GM23338 (cell line): ENCODE results near the gene POLA1.

Source experiments
- CREB1 ChIP-seq: fragments of 250-450 bp; sonication (Bioruptor Pico); IDR thresholded peaks from 2 replicates; pipeline ENCODE4 v1.5.0; 2020; ENCODE audit warnings: low read depth, mild to moderate bottlenecking, moderate library complexity
- EZH2 ChIP-seq: fragments of 200-600 bp; sonication (generic); IDR thresholded peaks from one replicate; pipeline ENCODE4 v1.8.0; 2017; ENCODE audit warnings: antibody characterized with exemption, mild to moderate bottlenecking, low read depth; ENCODE audit not compliant: unreplicated experiment
- EZH2phosphoT487 ChIP-seq: fragments of 200-600 bp; sonication (generic); IDR thresholded peaks from one replicate; pipeline ENCODE4 v1.8.1; 2018; ENCODE audit warnings: antibody characterized with exemption; ENCODE audit not compliant: unreplicated experiment
- POLR2AphosphoS5 ChIP-seq: IDR thresholded peaks from 2 replicates; pipeline ENCODE4 v1.6.1; 2016; ENCODE audit warnings: antibody characterized with exemption, low read depth
- ZNF331 ChIP-seq: fragments of 250-450 bp; sonication (Bioruptor Pico); IDR thresholded peaks from 2 replicates; pipeline ENCODE4 v1.5.0; 2020; ENCODE audit warnings: low read depth, mild to moderate bottlenecking, moderate library complexity
- TF ChIP-seq, protein P1 (sequence below), 2 experiments: fragments of 200-600 bp in 1 of 2; sonication (generic) in 1 of 2; conservative IDR thresholded peaks; 2 replicates each; pipeline versions ENCODE4 v1.5.1 to v1.6.1; 2016 to 2017; ENCODE audit warnings: antibody characterized with exemption in 2 of 2, low read depth in 2 of 2, mild to moderate bottlenecking in 2 of 2, moderate library complexity in 1 of 2
- TF ChIP-seq, protein P2 (sequence below): fragments of 250-450 bp; sonication (Bioruptor Pico); IDR thresholded peaks from 2 replicates; pipeline ENCODE4 v1.5.0; 2020; ENCODE audit warnings: mild to moderate bottlenecking, moderate library complexity
- TF ChIP-seq, protein P3 (sequence below): IDR thresholded peaks from one replicate; pipeline ENCODE4 v1.6.1; 2018; ENCODE audit warnings: antibody characterized with exemption; ENCODE audit not compliant: unreplicated experiment

DNA sequence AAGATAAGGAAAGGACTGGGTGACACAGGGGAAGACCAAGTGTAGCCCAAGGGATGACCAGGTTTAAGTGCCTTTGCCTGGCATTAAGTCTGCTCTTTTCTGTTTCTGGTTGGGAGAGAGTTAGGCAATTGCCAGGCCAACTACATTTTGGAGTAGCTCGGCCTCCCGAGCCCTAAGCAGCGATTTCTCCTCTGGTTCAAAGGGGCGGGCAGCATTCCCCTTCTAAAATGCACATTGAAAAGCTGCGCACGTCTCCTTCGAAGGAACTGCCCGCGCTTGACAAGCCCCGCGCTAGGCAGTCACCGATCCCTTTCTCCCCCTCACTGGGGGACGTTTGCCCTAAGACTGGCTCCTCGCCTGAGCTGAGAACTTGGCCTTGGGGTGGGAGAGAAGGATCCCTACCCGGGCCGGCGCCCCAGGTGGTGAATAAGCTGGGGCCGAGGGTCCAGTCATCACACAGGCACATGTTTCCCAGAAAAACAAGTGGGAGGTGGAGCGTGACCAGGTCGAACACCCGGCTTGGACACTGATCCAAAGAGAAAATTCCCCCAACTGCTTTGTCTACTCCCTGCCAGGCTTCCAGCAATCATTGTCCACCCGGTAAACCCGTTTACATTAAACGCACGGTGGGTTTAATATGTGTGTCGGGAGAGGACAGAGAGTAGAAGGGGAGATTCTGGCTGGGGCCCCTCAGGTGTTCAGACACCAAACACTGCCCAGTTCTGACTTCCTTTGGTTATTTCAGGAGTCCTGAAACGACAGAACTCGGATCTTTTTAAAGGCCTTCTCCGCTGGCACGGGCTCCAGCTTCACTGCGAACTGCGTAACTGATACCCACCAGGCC, 318.1 kb downstream of the POLA1 start:
- TF ChIP-seq POLR2AphosphoS5 (no peak), EZH2phosphoT487 (no peak), CREB1 (CRISPR knock-in tag) (no peak), EZH2 (peak; percentile 69), ZNF331 (CRISPR knock-in tag) (no peak)
- TF ChIP-seq, protein P1, sequence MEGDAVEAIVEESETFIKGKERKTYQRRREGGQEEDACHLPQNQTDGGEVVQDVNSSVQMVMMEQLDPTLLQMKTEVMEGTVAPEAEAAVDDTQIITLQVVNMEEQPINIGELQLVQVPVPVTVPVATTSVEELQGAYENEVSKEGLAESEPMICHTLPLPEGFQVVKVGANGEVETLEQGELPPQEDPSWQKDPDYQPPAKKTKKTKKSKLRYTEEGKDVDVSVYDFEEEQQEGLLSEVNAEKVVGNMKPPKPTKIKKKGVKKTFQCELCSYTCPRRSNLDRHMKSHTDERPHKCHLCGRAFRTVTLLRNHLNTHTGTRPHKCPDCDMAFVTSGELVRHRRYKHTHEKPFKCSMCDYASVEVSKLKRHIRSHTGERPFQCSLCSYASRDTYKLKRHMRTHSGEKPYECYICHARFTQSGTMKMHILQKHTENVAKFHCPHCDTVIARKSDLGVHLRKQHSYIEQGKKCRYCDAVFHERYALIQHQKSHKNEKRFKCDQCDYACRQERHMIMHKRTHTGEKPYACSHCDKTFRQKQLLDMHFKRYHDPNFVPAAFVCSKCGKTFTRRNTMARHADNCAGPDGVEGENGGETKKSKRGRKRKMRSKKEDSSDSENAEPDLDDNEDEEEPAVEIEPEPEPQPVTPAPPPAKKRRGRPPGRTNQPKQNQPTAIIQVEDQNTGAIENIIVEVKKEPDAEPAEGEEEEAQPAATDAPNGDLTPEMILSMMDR (conservative IDR thresholded peaks at IDR 0.05; ENCODE audit: low read depth in 2 of 2) = no peak
- TF ChIP-seq, protein P2, sequence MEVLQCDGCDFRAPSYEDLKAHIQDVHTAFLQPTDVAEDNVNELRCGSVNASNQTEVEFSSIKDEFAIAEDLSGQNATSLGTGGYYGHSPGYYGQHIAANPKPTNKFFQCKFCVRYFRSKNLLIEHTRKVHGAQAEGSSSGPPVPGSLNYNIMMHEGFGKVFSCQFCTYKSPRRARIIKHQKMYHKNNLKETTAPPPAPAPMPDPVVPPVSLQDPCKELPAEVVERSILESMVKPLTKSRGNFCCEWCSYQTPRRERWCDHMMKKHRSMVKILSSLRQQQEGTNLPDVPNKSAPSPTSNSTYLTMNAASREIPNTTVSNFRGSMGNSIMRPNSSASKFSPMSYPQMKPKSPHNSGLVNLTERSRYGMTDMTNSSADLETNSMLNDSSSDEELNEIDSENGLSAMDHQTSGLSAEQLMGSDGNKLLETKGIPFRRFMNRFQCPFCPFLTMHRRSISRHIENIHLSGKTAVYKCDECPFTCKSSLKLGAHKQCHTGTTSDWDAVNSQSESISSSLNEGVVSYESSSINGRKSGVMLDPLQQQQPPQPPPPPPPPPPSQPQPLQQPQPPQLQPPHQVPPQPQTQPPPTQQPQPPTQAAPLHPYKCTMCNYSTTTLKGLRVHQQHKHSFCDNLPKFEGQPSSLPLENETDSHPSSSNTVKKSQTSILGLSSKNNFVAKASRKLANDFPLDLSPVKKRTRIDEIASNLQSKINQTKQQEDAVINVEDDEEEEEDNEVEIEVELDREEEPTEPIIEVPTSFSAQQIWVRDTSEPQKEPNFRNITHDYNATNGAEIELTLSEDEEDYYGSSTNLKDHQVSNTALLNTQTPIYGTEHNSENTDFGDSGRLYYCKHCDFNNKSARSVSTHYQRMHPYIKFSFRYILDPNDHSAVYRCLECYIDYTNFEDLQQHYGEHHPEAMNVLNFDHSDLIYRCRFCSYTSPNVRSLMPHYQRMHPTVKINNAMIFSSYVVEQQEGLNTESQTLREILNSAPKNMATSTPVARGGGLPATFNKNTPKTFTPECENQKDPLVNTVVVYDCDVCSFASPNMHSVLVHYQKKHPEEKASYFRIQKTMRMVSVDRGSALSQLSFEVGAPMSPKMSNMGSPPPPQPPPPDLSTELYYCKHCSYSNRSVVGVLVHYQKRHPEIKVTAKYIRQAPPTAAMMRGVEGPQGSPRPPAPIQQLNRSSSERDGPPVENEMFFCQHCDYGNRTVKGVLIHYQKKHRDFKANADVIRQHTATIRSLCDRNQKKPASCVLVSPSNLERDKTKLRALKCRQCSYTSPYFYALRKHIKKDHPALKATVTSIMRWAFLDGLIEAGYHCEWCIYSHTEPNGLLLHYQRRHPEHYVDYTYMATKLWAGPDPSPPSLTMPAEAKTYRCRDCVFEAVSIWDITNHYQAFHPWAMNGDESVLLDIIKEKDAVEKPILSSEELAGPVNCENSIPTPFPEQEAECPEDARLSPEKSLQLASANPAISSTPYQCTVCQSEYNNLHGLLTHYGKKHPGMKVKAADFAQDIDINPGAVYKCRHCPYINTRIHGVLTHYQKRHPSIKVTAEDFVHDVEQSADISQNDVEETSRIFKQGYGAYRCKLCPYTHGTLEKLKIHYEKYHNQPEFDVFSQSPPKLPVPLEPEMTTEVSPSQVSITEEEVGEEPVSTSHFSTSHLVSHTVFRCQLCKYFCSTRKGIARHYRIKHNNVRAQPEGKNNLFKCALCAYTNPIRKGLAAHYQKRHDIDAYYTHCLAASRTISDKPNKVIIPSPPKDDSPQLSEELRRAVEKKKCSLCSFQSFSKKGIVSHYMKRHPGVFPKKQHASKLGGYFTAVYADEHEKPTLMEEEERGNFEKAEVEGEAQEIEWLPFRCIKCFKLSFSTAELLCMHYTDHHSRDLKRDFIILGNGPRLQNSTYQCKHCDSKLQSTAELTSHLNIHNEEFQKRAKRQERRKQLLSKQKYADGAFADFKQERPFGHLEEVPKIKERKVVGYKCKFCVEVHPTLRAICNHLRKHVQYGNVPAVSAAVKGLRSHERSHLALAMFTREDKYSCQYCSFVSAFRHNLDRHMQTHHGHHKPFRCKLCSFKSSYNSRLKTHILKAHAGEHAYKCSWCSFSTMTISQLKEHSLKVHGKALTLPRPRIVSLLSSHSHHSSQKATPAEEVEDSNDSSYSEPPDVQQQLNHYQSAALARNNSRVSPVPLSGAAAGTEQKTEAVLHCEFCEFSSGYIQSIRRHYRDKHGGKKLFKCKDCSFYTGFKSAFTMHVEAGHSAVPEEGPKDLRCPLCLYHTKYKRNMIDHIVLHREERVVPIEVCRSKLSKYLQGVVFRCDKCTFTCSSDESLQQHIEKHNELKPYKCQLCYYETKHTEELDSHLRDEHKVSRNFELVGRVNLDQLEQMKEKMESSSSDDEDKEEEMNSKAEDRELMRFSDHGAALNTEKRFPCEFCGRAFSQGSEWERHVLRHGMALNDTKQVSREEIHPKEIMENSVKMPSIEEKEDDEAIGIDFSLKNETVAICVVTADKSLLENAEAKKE (CRISPR knock-in tag) = no peak
- TF ChIP-seq, protein P3, sequence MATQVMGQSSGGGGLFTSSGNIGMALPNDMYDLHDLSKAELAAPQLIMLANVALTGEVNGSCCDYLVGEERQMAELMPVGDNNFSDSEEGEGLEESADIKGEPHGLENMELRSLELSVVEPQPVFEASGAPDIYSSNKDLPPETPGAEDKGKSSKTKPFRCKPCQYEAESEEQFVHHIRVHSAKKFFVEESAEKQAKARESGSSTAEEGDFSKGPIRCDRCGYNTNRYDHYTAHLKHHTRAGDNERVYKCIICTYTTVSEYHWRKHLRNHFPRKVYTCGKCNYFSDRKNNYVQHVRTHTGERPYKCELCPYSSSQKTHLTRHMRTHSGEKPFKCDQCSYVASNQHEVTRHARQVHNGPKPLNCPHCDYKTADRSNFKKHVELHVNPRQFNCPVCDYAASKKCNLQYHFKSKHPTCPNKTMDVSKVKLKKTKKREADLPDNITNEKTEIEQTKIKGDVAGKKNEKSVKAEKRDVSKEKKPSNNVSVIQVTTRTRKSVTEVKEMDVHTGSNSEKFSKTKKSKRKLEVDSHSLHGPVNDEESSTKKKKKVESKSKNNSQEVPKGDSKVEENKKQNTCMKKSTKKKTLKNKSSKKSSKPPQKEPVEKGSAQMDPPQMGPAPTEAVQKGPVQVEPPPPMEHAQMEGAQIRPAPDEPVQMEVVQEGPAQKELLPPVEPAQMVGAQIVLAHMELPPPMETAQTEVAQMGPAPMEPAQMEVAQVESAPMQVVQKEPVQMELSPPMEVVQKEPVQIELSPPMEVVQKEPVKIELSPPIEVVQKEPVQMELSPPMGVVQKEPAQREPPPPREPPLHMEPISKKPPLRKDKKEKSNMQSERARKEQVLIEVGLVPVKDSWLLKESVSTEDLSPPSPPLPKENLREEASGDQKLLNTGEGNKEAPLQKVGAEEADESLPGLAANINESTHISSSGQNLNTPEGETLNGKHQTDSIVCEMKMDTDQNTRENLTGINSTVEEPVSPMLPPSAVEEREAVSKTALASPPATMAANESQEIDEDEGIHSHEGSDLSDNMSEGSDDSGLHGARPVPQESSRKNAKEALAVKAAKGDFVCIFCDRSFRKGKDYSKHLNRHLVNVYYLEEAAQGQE = no peak
